Anterior cingulate cortex (tissue), 58 donors: ENCODE results near the gene BIVM.

Source experiments
- DNase-seq, 58 donors: peaks; one replicate each; lab custom pipeline; 2025; lab: John Stamatoyannopoulos, UW

BIVM gene

GRCh38 chr13:102836471-102836870, 37.6 kb downstream of the BIVM start:
- DNase-seq: no peak

GRCh38 chr13:102838273-102838672, 39.4 kb downstream of the BIVM start:
- DNase-seq: no peak

- DNase-seq: no peak
These were observed 40.1 kb downstream of the BIVM start for GRCh38 chr13:102838982-102839381.

- no peak for DNase-seq
These were observed 40.5 kb downstream of the BIVM start for GRCh38 chr13:102839462-102839861.

GRCh38 chr13:102845289-102845629, 46.3 kb downstream of the BIVM start:
- DNase-seq: no peak

GRCh38 chr13:102845630-102846260, 46.8 kb downstream of the BIVM start, which contains the start of gene ERCC5:
Gene ERCC5 (plus strand): TSS chr13:102846032. CDS start chr13:102846267, 235 bp downstream.
- DNase-seq: peak; percentile 69 to 95 (median 91)

- DNase-seq: peak in 26 of 58 donors; percentile 2 to 75 (median 43)
These were observed 47.5 kb downstream of the BIVM start for GRCh38 chr13:102846261-102847015.

GRCh38 chr13:102847272-102848234, 48.6 kb downstream of the BIVM start:
- peak in 1 of 58 donors; percentile 8 for DNase-seq

GRCh38 chr13:102848956-102849355, 50.0 kb downstream of the BIVM start:
- no peak for DNase-seq

- DNase-seq: no peak
These were observed 53.6 kb downstream of the BIVM start for GRCh38 chr13:102852556-102852955.

GRCh38 chr13:102854675-102855074, 55.8 kb downstream of the BIVM start:
- no peak for DNase-seq

- DNase-seq: peak in 1 of 58 donors; percentile 27
These were observed 57.6 kb downstream of the BIVM start for GRCh38 chr13:102856557-102856956.

GRCh38 chr13:102862624-102863210, 63.8 kb downstream of the BIVM start:
- no peak for DNase-seq

- no peak for DNase-seq
These were observed 64.7 kb downstream of the BIVM start for GRCh38 chr13:102863590-102863989.

GRCh38 chr13:102868366-102868936, 69.5 kb downstream of the BIVM start:
- DNase-seq: no peak

GRCh38 chr13:102869948-102870676, 71.2 kb downstream of the BIVM start:
- DNase-seq: no peak

GRCh38 chr13:102870677-102871415, 71.9 kb downstream of the BIVM start:
- peak in 54 of 58 donors; percentile 12 to 81 (median 48) for DNase-seq

GRCh38 chr13:102872131-102872530, 73.2 kb downstream of the BIVM start:
- DNase-seq: no peak

- DNase-seq: no peak
These were observed 73.6 kb downstream of the BIVM start for GRCh38 chr13:102872531-102872930.
